ENCODE results near the gene TSGA10IP.

The TSGA10IP gene

GRCh38 chr11:65945430-65945911 lies at the start of gene TSGA10IP:
Gene TSGA10IP, plus strand, starts transcription at chr11:65945480. Its CDS starts 196 bp downstream, at chr11:65945676.
- DNase-seq (ENCODE audit: low spot score), result no peak

GRCh38 chr11:65895482-65895981 lies 49.7 kb upstream of the TSGA10IP start:
- no peak for DNase-seq (ENCODE audit: low spot score)

- DNase-seq (ENCODE audit: low spot score), result no peak
Measured at GRCh38 chr11:65896034-65896999, 49.0 kb upstream of the TSGA10IP start.

GRCh38 chr11:65897020-65897471 lies 48.2 kb upstream of the TSGA10IP start:
- DNase-seq (ENCODE audit: low spot score), result no peak

- no peak for DNase-seq (ENCODE audit: low spot score)
Measured at GRCh38 chr11:65898656-65899355, 46.5 kb upstream of the TSGA10IP start.

- DNase-seq (ENCODE audit: low spot score), result peak; percentile 85
Measured at GRCh38 chr11:65899356-65900124, 45.7 kb upstream of the TSGA10IP start.

GRCh38 chr11:65900125-65900898 lies 45.0 kb upstream of the TSGA10IP start, which contains the start of gene FOSL1:
Gene FOSL1, minus strand, starts transcription at chr11:65900388. Its CDS starts 49 bp downstream, at chr11:65900339.
- peak; percentile 91 for DNase-seq (ENCODE audit: low spot score)

GRCh38 chr11:65900899-65901180 lies 44.4 kb upstream of the TSGA10IP start:
- no peak for DNase-seq (ENCODE audit: low spot score)

GRCh38 chr11:65903068-65903481 lies 42.2 kb upstream of the TSGA10IP start:
- DNase-seq (ENCODE audit: low spot score), result no peak

- DNase-seq (ENCODE audit: low spot score), result no peak
Measured at GRCh38 chr11:65903715-65904114, 41.6 kb upstream of the TSGA10IP start.

- DNase-seq (ENCODE audit: low spot score), result peak; percentile 85
Measured at GRCh38 chr11:65906602-65907001, 38.7 kb upstream of the TSGA10IP start.

- DNase-seq (ENCODE audit: low spot score), result no peak
Measured at GRCh38 chr11:65907878-65908277, 37.4 kb upstream of the TSGA10IP start.

GRCh38 chr11:65911682-65912568 lies 33.4 kb upstream of the TSGA10IP start:
- no peak for DNase-seq (ENCODE audit: low spot score)

- DNase-seq (ENCODE audit: low spot score), result no peak
Measured at GRCh38 chr11:65912845-65913244, 32.4 kb upstream of the TSGA10IP start.

GRCh38 chr11:65915101-65915820 lies 30.0 kb upstream of the TSGA10IP start:
- DNase-seq (ENCODE audit: low spot score), result no peak

- DNase-seq (ENCODE audit: low spot score), result peak; percentile 70
Measured at GRCh38 chr11:65915821-65916251, 29.4 kb upstream of the TSGA10IP start.

- no peak for DNase-seq (ENCODE audit: low spot score)
Measured at GRCh38 chr11:65916391-65916790, 28.9 kb upstream of the TSGA10IP start.

- no peak for DNase-seq (ENCODE audit: low spot score)
Measured at GRCh38 chr11:65917077-65917433, 28.2 kb upstream of the TSGA10IP start.

- no peak for DNase-seq (ENCODE audit: low spot score)
Measured at GRCh38 chr11:65917434-65918210, 27.7 kb upstream of the TSGA10IP start.
